ENCODE measurements around the gene FAM227A.

The FAM227A gene

GRCh38 chr22:38681582-38682335 is 25.6 kb upstream of the FAM227A start, which contains the start of gene TOMM22 (continued):
- no peak for TF ChIP-seq ZNF37A (tag by site-specific recombination; IDR thresholded peaks at IDR 0.05)
- peak; percentile 95 for TF ChIP-seq ZEB2 (tag by site-specific recombination; IDR thresholded peaks at IDR 0.05)
- peak; percentile 85 for TF ChIP-seq KLF9 (tag by site-specific recombination; IDR thresholded peaks at IDR 0.05; ENCODE audit: low read depth)
- peak; percentile 98 for TF ChIP-seq CTCF (tag by site-specific recombination; IDR thresholded peaks at IDR 0.05)
- peak; percentile 34; the same call in 1 of the 2 replicates for TF ChIP-seq ZSCAN4 (tag by site-specific recombination; IDR thresholded peaks at IDR 0.05)
- TF ChIP-seq, protein P1, sequence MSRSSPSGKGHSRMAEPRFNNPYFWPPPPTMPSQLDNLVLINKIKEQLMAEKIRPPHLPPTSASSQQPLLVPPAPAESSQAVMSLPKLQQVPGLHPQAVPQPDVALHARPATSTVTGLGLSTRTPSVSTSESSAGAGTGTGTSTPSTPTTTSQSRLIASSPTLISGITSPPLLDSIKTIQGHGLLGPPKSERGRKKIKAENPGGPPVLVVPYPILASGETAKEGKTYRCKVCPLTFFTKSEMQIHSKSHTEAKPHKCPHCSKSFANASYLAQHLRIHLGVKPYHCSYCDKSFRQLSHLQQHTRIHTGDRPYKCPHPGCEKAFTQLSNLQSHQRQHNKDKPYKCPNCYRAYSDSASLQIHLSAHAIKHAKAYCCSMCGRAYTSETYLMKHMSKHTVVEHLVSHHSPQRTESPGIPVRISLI (tag by site-specific recombination; IDR thresholded peaks at IDR 0.05), result no peak
- TF ChIP-seq BCL6B (tag by site-specific recombination; IDR thresholded peaks at IDR 0.05), result no peak
- TF ChIP-seq ZNF701 (tag by site-specific recombination; IDR thresholded peaks at IDR 0.05), result no peak
- TF ChIP-seq, protein P2, sequence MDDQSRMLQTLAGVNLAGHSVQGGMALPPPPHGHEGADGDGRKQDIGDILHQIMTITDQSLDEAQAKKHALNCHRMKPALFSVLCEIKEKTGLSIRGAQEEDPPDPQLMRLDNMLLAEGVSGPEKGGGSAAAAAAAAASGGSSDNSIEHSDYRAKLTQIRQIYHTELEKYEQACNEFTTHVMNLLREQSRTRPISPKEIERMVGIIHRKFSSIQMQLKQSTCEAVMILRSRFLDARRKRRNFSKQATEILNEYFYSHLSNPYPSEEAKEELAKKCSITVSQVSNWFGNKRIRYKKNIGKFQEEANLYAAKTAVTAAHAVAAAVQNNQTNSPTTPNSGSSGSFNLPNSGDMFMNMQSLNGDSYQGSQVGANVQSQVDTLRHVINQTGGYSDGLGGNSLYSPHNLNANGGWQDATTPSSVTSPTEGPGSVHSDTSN (CRISPR knock-in tag; IDR thresholded peaks at IDR 0.05), result peak; percentile 94
- TF ChIP-seq ZNF518A (tag by site-specific recombination; conservative IDR thresholded peaks at IDR 0.05; ENCODE audit: low read depth), result peak; percentile 99
- TF ChIP-seq ZNF416 (tag by site-specific recombination; IDR thresholded peaks at IDR 0.05), result no peak
- TF ChIP-seq ZBTB44 (tag by site-specific recombination; IDR thresholded peaks at IDR 0.05), result peak; percentile 60
- TF ChIP-seq SP7 (tag by site-specific recombination; IDR thresholded peaks at IDR 0.05), result peak; percentile 93
- TF ChIP-seq, protein P3, sequence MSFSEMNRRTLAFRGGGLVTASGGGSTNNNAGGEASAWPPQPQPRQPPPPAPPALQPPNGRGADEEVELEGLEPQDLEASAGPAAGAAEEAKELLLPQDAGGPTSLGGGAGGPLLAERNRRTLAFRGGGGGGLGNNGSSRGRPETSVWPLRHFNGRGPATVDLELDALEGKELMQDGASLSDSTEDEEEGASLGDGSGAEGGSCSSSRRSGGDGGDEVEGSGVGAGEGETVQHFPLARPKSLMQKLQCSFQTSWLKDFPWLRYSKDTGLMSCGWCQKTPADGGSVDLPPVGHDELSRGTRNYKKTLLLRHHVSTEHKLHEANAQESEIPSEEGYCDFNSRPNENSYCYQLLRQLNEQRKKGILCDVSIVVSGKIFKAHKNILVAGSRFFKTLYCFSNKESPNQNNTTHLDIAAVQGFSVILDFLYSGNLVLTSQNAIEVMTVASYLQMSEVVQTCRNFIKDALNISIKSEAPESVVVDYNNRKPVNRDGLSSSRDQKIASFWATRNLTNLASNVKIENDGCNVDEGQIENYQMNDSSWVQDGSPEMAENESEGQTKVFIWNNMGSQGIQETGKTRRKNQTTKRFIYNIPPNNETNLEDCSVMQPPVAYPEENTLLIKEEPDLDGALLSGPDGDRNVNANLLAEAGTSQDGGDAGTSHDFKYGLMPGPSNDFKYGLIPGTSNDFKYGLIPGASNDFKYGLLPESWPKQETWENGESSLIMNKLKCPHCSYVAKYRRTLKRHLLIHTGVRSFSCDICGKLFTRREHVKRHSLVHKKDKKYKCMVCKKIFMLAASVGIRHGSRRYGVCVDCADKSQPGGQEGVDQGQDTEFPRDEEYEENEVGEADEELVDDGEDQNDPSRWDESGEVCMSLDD (tag by site-specific recombination; IDR thresholded peaks at IDR 0.05), result peak; percentile 93
- peak; percentile 94 for TF ChIP-seq SP2 (tag by site-specific recombination; IDR thresholded peaks at IDR 0.05)
- TF ChIP-seq WT1 (tag by site-specific recombination; IDR thresholded peaks at IDR 0.05), result peak; percentile 24; the same call in 1 of the 2 replicates
- TF ChIP-seq, protein P4, sequence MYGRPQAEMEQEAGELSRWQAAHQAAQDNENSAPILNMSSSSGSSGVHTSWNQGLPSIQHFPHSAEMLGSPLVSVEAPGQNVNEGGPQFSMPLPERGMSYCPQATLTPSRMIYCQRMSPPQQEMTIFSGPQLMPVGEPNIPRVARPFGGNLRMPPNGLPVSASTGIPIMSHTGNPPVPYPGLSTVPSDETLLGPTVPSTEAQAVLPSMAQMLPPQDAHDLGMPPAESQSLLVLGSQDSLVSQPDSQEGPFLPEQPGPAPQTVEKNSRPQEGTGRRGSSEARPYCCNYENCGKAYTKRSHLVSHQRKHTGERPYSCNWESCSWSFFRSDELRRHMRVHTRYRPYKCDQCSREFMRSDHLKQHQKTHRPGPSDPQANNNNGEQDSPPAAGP (tag by site-specific recombination; IDR thresholded peaks at IDR 0.05), result peak; percentile 93
- peak; percentile 96 for TF ChIP-seq ZNF391 (tag by site-specific recombination; IDR thresholded peaks at IDR 0.05; ENCODE audit: borderline replicate concordance, low read depth)

Data from HEK293 (cell line).